Muscle layer of duodenum (tissue), 2 donors: Measurements from ENCODE around the gene PKD1.

Experiments used
- H3K27ac ChIP-seq: one replicate; pipeline ENCODE4 v1.7.0; 2013; ENCODE audit warnings: mild to moderate bottlenecking, low read length
- H3K27me3 ChIP-seq: one replicate; pipeline ENCODE4 v1.7.0; 2013; ENCODE audit warnings: low read depth, mild to moderate bottlenecking, control low read depth, low read length
- H3K36me3 ChIP-seq, 2 donors: one replicate each; pipeline ENCODE4 v1.7.0; 2013; ENCODE audit warnings: low read length in 2 of 2, control low read depth in 1 of 2, mild to moderate bottlenecking in 1 of 2; ENCODE audit not compliant: insufficient read depth in 2 of 2, control insufficient read depth in 1 of 2
- H3K4me1 ChIP-seq, 2 donors: one replicate each; pipeline ENCODE4 v1.7.0; 2013; ENCODE audit warnings: low read length in 2 of 2, mild to moderate bottlenecking in 2 of 2, control low read depth in 1 of 2, moderate library complexity in 1 of 2; ENCODE audit not compliant: insufficient read depth in 2 of 2, control insufficient read depth in 1 of 2
- H3K4me3 ChIP-seq, 2 donors: one replicate each; pipeline ENCODE4 v1.7.0; 2013; ENCODE audit warnings: low read length in 2 of 2, low read depth in 1 of 2, mild to moderate bottlenecking in 1 of 2
- H3K9me3 ChIP-seq, 2 donors: one replicate each; pipeline ENCODE4 v1.7.0; 2013; ENCODE audit warnings: low read length in 2 of 2, control low read depth in 1 of 2, mild to moderate bottlenecking in 1 of 2; ENCODE audit not compliant: control insufficient read depth in 1 of 2
- donor health status: healthy.

Gene PKD1

DNA sequence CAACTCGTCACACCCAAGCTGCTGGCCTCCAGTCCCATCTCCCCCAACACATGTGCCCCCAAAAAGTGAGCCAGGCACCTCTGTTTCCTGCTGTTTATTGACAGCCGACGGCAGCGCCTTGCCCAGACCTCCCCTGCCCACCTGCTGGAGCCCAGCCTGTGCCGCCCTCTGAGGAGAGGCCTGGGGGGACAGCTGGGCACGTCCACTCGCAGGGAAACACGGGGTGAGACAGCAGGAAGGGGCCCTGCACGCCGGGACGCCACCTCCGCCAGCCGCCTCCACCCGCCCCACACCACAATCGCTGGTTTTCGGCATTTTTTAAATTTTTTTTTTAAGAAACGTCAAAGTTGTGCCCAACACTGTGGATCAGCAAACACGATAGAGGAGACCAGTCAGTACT lies 41.4 kb upstream of the PKD1 start:
- H3K4me3 ChIP-seq, result no peak overlapping the region
- peaks cover 14 to 54% of the 10 kb centered on the region in 2 donors for H3K36me3 ChIP-seq
- no peaks in the 10 kb centered on the region for H3K9me3 ChIP-seq
- H3K4me1 ChIP-seq, result no peaks in the 10 kb centered on the region
- H3K27ac ChIP-seq, result no peak overlapping the region
- H3K27me3 ChIP-seq, result no peaks in the 10 kb centered on the region

DNA sequence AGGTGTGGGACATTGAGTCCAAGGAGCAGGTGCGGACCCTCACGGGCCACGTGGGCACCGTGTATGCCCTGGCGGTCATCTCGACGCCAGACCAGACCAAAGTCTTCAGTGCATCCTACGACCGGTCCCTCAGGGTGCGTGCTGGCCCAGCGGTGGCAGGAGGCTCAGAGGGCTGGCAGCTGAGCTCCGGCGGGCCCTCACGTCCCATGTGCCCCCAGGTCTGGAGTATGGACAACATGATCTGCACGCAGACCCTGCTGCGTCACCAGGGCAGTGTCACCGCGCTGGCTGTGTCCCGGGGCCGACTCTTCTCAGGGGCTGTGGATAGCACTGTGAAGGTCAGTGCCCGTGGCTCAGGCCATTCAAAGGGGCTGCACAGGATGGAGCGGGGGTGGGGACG lies 40.3 kb upstream of the PKD1 start:
- Histone ChIP-seq H3K27me3 (no peaks in the 10 kb centered on the region), H3K36me3 (peaks cover 14 to 64% of the 10 kb centered on the region in 2 donors), H3K27ac (no peak overlapping the region), H3K9me3 (no peaks in the 10 kb centered on the region), H3K4me3 (no peak overlapping the region), H3K4me1 (no peaks in the 10 kb centered on the region)

DNA sequence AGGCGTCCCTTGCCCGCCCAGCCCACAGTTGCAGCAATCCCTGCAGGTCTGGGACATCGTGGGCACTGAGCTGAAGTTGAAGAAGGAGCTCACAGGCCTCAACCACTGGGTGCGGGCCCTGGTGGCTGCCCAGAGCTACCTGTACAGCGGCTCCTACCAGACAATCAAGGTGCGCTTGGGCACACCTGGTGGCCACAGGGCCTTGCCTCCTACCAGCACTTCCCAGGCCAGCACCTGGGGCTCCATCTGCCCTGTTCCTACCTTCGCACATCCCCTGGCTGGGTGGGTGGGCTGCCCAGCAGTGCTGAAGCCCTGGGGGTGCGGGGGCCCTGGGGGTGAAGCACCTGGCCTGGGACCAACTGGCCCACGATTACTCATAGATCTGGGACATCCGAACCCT lies 39.8 kb upstream of the PKD1 start:
- H3K36me3 ChIP-seq, result peaks cover 14 to 70% of the 10 kb centered on the region in 2 donors
- no peaks in the 10 kb centered on the region for H3K27me3 ChIP-seq
- H3K9me3 ChIP-seq, result no peaks in the 10 kb centered on the region
- H3K4me1 ChIP-seq, result no peaks in the 10 kb centered on the region
- no peak overlapping the region for H3K4me3 ChIP-seq
- H3K27ac ChIP-seq, result no peak overlapping the region

DNA sequence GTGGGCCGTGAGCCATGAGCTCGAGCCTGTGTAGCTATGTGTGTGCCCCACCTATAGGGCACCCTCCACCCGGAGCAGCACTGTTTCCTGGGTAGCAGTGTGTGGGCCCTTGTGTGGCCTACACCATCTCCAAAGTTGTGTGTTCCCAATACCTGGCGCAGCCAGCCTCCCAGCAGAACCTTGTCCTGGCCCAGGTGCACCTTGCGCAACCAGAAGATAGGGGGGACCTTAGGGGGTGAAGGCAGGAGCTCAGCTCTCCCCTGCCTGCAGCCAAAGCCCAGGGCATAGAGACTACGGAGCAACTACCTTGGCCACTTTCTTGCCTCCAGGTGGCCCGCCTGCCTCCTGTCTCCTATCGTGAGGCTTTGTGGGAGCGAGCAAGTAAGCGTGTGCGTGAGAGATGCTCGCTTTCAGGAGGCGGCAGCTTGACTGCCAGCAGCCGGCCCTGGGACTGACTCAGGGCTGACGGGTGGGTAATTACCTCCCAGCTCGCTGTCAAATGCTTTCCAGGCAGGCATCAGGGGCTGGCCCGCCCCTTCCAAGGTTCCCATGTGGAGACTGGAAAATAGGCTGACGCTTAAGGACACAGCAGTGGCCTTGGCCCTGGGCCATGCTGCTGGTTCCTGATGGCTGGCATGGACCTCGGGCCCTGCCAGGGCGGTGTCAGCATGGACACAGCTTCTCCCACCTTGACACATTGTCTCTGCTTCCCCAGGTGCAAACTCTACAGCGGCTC lies 38.9 kb upstream of the PKD1 start:
- H3K27ac ChIP-seq, result no peak overlapping the region
- no peak overlapping the region for H3K4me3 ChIP-seq
- no peaks in the 10 kb centered on the region for H3K27me3 ChIP-seq
- H3K4me1 ChIP-seq, result no peaks in the 10 kb centered on the region
- H3K36me3 ChIP-seq, result peaks cover 14 to 79% of the 10 kb centered on the region in 2 donors
- H3K9me3 ChIP-seq, result no peaks in the 10 kb centered on the region

DNA sequence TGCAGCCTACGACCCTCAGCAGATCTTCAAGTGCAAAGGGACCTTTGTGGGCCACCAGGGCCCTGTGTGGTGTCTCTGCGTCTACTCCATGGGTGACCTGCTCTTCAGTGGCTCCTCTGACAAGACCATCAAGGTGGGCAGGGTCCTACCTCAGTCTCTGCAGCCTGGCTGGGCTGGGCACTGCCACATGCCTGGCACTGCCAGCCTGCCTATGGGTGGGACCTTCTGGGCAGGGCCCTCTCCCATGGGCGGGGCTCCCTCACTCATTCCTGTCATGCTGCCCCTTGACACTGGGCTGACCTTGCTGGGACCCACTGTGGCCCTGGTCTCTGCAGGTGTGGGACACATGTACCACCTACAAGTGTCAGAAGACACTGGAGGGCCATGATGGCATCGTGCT lies 38.2 kb upstream of the PKD1 start:
- peaks cover 14 to 85% of the 10 kb centered on the region in 2 donors for H3K36me3 ChIP-seq

DNA sequence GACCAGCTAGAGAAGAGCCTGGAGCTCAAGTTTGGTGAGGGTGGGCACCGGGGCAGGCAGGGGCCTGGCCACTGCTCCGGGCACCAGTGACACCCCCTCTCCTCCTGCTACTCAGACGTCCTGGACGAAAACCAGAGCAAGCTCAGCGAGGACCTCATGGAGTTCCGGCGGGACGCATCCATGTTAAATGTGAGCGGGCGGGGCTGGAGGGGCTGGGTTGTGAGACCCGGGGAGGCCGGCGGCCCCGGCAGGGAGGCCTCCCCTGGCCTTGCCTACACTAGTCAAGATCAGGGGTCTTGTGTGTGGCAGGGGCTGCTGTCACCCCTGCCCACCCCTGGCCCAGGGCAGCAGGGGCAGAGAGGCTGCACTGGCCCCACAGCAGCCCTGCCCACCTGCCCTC lies 37.7 kb upstream of the PKD1 start:
- H3K4me1 ChIP-seq, result no peaks in the 10 kb centered on the region
- no peaks in the 10 kb centered on the region for H3K9me3 ChIP-seq
- H3K36me3 ChIP-seq, result peaks cover 15 to 90% of the 10 kb centered on the region in 2 donors

More for the DNA sequence above, 38.2 kb upstream of the PKD1 start:
- Histone ChIP-seq H3K9me3 (no peaks in the 10 kb centered on the region), H3K27me3 (no peaks in the 10 kb centered on the region), H3K4me1 (no peaks in the 10 kb centered on the region), H3K4me3 (no peak overlapping the region), H3K27ac (no peak overlapping the region)

DNA sequence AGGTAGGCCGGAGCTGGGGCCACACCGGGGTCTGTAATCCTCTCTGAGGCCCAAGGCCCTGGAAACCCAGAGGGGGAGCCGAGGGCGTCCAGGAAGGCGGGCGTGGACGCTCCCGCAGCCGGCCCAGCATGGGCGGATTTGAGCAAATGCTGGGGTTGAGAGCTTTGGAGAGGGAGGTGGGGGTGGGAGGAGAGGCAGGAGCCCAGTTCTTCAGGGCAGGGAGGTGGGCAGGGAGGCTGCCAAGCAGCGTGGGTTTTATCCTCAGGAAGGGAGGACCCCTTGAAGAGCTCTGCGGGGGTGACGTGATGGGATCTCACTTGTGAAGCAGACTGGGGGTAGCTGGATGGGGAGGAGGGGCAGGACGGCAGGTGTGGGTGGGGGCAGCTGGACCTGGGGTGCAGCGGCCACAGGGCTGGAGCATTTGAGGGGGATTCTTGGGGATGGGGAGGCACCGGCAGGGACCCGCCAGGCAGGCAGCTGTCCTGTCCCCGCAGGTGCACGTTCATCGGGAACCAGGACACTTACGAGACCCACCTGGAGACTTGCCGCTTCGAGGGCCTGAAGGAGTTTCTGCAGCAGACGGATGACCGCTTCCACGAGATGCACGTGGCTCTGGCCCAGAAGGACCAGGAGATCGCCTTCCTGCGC lies 37.1 kb upstream of the PKD1 start:
- H3K4me3 ChIP-seq, result no peak overlapping the region
- H3K4me1 ChIP-seq, result no peaks in the 10 kb centered on the region
- no peaks in the 10 kb centered on the region for H3K27me3 ChIP-seq
- no peaks in the 10 kb centered on the region for H3K9me3 ChIP-seq
- H3K36me3 ChIP-seq, result peaks cover 20 to 96% of the 10 kb centered on the region in 2 donors
- no peak overlapping the region for H3K27ac ChIP-seq

More for the DNA sequence above, 37.7 kb upstream of the PKD1 start:
- H3K4me3 ChIP-seq, result no peak overlapping the region
- no peaks in the 10 kb centered on the region for H3K27me3 ChIP-seq
- no peak overlapping the region for H3K27ac ChIP-seq

DNA sequence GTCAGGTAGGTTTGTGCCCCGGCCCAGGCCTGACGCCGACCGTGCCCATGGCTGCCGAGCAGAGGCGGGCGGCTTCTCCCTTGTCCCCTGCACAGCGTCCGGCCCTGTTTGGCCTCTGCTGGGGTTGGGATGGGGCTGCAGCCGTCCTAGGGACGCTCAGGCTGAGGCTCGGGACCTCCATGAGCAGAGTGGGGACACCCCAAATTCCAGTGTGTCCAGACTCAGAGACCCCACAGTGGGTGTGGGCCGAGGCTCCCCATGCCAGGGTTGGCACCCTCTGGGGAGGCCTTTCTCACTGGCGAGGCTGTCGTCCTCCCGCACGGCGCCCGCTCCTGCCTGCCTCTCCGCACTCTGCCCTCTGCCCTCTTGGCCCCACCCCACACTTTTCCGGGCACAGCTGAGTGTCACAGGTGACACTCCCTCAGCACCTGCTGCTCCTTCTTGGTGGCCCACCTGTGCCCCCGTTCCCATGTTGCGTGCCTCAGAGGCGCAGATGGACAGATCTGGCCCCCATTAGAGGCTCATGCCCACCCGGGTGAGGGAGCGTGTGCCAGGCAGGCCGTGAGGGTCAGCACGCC lies 36.0 kb upstream of the PKD1 start:
- no peak overlapping the region for H3K4me3 ChIP-seq
- H3K4me1 ChIP-seq, result no peaks in the 10 kb centered on the region
- peaks cover 20 to 96% of the 10 kb centered on the region in 2 donors for H3K36me3 ChIP-seq
- H3K9me3 ChIP-seq, result no peaks in the 10 kb centered on the region
- no peak overlapping the region for H3K27ac ChIP-seq
- H3K27me3 ChIP-seq, result no peaks in the 10 kb centered on the region

DNA sequence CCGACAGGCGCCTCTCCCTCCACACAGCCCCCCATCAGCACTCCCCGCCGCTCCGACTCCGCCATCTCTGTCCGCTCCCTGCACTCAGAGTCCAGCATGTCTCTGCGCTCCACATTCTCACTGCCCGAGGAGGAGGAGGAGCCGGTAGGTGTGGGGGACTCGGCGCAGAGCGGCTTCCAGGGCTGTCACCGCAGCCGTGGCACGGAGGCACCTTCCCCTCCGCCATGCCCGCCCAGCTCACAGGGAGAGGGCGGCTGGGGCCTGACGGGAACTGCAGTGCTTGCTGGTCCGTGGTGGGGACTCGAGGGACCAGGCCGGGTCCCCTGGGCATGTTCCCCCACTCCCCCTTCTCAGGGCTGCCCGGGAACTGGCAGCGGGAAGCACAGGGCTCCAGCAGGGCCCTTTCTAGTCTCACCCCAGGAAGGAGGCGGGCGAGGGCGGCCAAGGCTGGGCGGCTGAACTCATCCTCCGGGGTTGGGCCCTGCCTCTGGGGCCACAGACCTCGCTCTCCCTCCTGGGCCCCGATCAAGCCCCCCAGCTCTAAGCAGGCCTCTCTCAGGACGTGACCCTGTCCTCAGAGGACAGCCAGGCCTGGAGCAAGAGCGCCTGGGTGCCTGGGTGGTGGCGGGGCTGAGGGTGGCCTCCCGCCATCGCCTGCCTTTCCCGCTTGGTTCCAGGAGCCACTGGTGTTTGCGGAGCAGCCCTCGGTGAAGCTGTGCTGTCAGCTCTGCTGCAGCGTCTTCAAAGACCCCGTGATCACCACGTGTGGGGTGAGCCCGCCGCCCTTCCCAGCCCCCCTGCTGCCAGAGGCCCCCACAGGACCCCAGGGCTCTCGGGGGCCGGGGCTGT lies 35.1 kb upstream of the PKD1 start:
- Histone ChIP-seq H3K27ac (no peak overlapping the region), H3K4me3 (no peak overlapping the region), H3K27me3 (no peaks in the 10 kb centered on the region), H3K4me1 (no peaks in the 10 kb centered on the region), H3K36me3 (peaks cover 17 to 96% of the 10 kb centered on the region in 2 donors), H3K9me3 (no peaks in the 10 kb centered on the region)

DNA sequence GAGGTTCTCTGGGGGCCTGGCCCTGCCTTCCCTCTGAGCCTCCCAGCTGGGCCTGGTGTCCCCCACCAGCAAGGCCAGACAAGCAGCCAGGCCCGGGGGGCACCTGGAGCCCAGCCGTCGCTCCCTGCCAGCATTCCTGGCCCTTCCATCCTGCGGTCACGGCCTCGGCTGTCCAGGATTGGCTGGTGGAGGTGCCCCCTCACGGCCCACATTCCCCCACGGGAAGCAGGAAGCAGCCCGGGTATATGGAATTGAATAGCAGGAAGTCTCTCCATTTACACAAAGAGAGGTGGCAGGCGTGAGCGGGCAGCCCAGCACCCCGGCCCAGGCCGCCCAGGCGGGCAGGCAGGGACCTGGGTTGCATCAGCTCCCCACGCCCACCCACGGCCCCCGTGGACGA lies 34.4 kb upstream of the PKD1 start:
- Histone ChIP-seq H3K4me3 (no peak overlapping the region), H3K9me3 (no peaks in the 10 kb centered on the region), H3K27me3 (no peaks in the 10 kb centered on the region), H3K4me1 (no peaks in the 10 kb centered on the region), H3K36me3 (peaks cover 14 to 90% of the 10 kb centered on the region in 2 donors), H3K27ac (no peak overlapping the region)

DNA sequence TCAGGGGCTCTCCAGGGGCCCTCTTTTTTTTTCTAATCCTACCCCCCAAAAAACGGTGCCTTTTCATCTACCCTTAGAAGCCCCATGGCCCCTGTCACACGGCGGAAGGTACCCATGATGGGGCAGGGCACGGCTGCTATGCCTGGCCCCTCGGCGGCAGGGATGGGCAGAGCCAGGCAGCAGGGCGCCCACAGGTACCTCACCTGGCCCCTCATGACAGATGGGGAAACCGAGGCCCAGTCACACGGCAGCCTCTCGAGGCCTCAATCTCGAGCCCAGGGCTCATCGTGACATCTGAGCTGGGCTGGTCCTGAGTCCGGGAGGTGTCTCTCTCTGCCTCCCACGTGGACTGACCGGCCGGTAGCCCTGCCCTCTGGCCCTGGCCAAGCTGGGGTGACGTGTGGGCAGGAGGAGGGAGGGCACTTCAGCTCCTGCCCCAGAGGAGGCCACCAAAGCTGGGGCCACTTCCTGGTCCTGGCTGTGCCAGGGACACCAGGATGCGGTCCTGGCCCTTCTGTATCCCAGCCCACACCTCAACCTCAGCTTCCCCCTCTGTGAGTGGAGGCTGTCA lies 31.5 kb upstream of the PKD1 start:
- Histone ChIP-seq H3K27me3 (no peaks in the 10 kb centered on the region), H3K27ac (no peak overlapping the region), H3K36me3 (peaks cover 6 to 64% of the 10 kb centered on the region in 2 donors), H3K4me1 (no peaks in the 10 kb centered on the region), H3K4me3 (no peak overlapping the region), H3K9me3 (no peaks in the 10 kb centered on the region)
